ENCODE data around the gene PDZK1IP1.
"Not testable (repeated sequence)": the region's sequence is repeated elsewhere in the genome, so short reads cannot be mapped to it uniquely, and the experiment has no call there.

Gene PDZK1IP1

GRCh38 chr1:47196622-47197021 lies 6.8 kb upstream of the PDZK1IP1 start:
- no peak for DNase-seq (ENCODE audit: low read depth)

- DNase-seq (ENCODE audit: low read depth) = not testable (repeated sequence)
These were observed 6.1 kb upstream of the PDZK1IP1 start for GRCh38 chr1:47195981-47196380.

DNA sequence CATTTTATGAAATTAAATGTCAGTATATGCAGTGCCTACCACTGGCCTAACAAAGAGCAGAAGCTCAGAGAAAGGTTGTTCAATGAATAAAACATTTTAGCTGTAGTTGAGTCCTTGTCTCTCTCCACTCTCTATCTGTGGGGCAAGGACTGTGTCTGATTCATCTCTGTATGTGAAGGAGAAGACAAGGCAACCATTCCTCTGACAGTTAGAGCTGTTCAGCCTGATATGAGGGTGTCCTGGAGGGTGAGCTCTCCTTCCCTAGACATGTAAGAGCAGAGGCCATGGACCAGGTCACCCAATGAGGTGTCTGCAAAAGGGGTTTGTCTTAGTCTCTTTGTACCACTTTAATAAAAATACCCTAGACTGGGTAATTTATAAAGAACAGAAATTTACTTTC lies 4.5 kb upstream of the PDZK1IP1 start:
- DNase-seq (ENCODE audit: low read depth) = no peak

- not testable (repeated sequence) for DNase-seq (ENCODE audit: low read depth)
These were observed 3.7 kb upstream of the PDZK1IP1 start for GRCh38 chr1:47193496-47193895.

- peak; percentile 46 for DNase-seq (ENCODE audit: low read depth)
These were observed 2.9 kb upstream of the PDZK1IP1 start for GRCh38 chr1:47192458-47193384.

DNA sequence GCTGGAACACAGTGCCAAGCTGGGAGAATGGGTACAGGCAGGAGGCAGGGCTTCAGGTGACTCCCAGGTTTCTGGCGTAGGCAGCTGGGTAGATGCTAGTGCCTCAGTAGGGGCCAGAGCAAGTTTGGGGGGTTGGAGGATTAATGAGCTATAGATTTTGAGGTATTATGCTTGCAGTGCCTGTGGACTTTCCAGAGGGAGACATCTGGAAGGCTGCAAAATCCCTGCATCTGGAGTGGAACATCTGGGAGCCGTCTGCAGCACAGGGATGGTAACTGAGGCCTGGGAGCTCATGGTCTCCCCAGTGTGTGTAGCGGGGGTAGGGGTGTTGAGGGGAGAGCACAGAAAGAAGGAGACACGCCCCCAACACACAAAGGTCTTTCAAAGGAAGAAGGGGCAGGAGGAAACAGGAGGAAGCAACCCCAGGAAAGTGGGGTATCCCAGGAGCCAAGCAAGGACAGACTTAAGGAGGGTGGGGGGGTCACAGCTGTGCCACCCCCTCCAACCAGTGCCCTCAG lies 2.2 kb upstream of the PDZK1IP1 start:
- DNase-seq (ENCODE audit: low read depth) = no peak

- DNase-seq (ENCODE audit: low read depth) = no peak
These were observed 1.0 kb upstream of the PDZK1IP1 start for GRCh38 chr1:47190857-47191256.

- DNase-seq (ENCODE audit: low read depth) = no peak
These were observed 646 bp upstream of the PDZK1IP1 start for GRCh38 chr1:47190509-47190855.

DNA sequence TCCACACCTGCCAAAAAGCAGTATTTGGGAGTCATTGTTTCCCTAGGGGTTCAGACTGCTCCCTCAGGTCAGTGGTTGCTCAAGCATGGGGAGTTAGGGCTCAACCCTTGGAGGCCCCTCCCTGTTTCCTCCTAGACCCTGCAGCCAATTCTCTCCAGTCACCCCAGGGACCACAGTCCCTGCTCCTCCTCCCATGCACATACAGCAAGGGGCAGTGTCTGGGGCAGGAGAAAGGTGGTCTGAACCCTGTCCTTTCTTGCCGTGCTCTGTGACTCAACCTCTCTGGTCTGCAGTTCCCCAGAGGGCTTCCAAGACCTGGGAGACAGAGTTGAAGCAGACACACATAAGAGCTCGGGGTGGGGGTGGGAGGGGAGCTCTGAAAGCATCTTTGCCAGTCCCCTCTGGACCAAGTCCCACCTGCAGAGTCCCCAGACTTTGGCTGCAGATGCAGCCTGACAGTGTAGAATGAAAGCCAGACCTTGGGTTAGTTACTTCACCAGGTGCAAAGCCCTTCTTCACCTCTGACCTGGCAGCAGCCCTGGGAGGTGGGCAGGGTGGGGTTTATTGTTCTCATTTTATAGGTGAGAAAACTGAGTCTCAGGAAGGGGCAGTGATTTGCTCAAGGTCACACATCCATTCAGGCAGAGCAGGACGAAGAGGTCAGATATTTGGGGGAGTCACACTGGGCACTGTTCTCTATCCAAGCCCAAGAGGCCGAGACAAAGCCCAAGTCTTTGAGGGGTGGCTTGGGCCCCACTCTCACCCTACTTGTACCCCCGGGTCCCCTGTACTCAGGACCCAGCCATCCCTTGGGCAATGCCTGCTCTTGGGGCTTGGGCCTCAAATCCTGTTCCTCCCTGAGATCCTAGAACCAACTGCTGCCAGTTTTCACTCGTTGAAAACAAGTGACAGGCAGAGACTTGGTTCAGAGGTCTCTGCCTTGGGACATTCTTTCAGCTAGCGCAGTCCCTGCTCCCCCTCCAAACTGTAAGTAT lies 748 bp downstream of the PDZK1IP1 start:
- DNase-seq (ENCODE audit: low read depth) = no peak

GRCh38 chr1:47187926-47188250 lies 1.9 kb downstream of the PDZK1IP1 start:
- no peak for DNase-seq (ENCODE audit: low read depth)

DNA sequence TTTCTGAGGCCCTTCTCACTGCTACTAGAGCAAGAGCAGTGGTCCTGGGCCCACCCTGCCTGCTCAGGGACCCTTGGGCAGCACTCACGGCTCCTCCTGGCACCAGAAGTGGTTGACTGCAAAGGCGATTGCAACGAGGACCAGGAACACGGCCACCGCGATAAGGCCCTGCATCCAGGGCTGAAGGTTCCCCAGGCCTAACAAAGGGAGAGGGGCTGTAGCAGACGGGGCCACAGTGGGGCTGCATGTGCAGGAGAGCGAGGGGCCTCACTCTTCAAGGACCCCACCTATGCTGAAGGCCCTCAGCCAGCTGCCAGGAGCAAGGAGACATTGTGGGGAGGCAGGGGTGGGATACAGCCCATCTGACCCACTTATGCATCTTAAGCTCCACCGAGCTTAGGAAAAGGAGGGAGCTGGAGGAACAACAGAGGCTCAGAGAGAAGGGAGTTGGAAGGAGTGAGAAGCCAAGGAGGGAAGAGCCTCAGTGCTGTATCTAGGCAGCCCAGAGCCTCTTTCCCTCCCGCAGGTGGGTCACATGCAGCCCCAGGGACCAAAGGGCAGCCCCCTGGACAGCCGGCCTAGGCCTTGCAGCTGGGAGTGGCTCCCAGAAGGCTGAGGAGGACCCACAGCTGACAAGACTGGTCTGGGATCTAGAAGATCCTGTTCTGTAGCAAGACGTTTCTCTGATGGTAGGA lies 2.5 kb downstream of the PDZK1IP1 start:
- no peak for DNase-seq (ENCODE audit: low read depth)

GRCh38 chr1:47186267-47187185 lies 3.3 kb downstream of the PDZK1IP1 start:
- DNase-seq (ENCODE audit: low read depth) = no peak

DNA sequence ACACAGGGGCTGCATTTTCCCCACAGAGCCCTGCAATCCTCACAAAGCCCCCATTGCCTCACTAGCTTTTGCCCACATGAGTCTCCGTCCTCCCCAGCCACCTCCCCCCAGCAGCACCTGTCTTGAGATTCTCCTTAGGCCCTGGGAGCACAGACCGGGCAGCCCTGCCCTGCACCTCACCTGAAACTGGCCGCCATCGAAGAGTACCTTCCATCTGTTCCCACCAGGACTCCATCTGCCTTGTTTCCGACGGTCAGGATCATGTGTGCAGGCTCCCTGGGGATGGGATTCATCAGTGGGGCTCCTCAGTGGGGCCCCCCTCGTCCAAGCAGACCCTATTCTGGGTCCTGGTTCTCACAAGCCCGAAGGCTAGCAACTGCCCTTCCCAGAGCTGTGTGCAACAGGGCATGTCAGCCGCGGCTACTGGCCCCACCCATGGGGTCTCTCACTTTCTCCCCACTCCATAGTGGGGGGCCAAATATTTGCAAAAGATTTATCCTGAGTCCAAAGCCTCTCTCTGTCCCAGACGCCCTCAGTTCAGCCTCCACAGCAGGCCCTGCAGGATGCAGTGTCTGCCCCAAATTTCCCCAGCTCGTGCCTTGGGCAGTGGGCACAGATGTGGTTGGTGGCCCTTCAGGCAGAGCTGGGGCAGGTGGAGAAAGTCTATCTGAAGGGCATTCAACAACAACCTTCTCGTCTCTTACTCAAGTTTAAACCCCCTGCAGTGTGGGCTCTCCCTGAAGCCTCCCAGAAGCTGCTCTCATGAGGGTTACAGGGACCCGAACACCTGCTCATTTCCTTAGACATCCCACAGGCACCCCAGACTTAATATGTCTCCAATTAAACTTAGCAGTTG lies 4.8 kb downstream of the PDZK1IP1 start:
- DNase-seq (ENCODE audit: low read depth) = no peak

DNA sequence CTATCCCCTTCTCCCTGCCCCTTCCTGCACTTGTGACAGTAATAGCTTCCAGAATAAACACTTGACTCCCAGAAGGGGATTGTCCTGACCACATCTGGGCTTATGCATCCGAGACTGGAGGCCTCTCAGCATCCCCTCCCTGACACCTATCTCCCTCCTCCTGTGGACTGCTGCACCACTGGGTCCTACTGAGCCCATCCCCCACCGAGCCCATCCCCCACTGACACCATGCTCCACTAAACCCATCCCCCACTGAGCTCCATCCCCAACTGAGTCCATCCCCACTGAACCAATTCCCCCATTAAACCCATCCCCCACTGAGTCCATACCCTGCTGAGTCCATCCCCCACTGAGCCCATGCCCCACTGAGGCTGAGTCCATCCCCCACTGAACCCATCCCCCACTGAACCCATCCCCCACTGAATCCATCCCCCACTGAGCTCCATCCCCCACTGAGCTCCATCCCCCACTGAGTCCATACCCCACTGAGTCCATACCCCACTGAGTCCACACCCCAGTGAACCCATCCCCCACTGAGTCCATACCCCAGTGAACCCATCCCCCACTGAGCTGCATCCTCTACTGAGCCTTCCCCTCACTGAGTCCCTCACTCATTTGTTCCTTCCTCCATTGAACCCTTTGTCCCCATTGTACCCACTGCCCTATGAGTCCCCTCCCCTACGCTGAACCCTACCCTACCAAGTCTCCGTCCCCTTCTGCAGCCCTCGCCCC lies 5.6 kb downstream of the PDZK1IP1 start:
- no peak for DNase-seq (ENCODE audit: low read depth)

- DNase-seq (ENCODE audit: low read depth) = no peak
These were observed 6.3 kb downstream of the PDZK1IP1 start for GRCh38 chr1:47183308-47184089.

- DNase-seq (ENCODE audit: low read depth) = no peak
These were observed 7.1 kb downstream of the PDZK1IP1 start for GRCh38 chr1:47182676-47183235.

DNA sequence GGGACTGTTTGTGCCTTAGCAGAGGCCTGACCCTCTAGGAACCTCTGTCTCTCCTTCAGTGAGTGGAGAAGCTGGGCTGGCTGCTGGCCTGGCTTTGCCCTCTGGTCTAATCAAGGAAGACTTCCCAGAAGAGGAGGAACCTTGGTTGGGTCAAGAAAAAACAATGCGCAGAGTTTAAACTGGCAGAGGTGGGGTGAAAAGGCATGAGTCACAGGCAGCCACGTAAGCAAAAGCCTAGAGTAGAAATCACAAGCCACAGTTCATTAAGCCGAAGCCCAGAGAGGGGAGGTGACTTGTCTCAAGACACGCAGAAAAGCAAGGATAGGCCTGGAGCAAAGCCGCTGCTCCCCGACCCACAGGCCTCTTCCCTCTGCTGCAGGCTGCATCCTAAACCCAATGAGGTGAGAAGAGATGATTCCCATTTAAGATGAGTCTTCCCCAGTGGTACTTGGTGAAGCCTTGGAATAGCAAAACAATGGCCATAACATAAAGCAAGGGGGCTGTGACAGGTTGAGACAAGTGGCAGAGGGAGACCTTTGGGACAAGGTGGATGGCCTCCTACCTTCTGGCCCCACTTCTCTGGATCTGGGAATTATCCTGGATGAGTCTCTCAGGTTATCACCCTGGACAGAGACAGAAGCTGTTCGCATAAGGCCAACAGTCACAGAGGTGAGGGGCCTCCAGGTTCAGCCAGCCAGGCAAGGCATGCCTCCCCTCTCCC lies 7.7 kb downstream of the PDZK1IP1 start:
- DNase-seq (ENCODE audit: low read depth) = no peak
